Measurements from ENCODE around the gene CPOX.

CPOX gene

DNA sequence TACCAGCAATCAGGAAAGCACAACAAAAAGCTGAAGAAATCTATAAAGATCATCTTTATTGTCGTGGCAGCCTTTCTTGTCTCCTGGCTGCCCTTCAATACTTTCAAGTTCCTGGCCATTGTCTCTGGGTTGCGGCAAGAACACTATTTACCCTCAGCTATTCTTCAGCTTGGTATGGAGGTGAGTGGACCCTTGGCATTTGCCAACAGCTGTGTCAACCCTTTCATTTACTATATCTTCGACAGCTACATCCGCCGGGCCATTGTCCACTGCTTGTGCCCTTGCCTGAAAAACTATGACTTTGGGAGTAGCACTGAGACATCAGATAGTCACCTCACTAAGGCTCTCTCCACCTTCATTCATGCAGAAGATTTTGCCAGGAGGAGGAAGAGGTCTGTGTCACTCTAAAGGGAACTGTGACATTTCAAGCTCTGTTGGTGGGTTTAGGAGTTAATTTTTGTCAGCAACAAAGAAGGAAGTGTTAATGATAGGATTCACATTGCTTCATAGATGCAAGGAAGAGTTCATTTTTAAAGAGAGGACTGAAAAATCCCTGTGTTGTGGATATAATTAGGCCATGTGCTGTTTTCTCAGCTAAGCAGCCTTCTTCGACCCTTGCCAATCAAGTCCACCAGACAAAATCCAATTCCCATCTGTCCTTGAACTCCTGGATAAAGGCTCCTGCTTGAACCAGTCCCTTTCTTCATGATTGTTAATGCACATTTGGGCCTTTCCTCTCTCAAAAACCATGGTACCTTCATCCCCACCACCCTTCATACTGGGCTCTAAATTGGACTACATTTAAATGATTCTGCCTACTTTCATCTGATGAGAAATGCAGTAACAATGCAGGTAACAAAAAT lies 60.5 kb downstream of the CPOX start:
- no peak for DNase-seq

GRCh38 chr3:98532275-98532637 lies 61.2 kb downstream of the CPOX start:
- DNase-seq = no peak

DNA sequence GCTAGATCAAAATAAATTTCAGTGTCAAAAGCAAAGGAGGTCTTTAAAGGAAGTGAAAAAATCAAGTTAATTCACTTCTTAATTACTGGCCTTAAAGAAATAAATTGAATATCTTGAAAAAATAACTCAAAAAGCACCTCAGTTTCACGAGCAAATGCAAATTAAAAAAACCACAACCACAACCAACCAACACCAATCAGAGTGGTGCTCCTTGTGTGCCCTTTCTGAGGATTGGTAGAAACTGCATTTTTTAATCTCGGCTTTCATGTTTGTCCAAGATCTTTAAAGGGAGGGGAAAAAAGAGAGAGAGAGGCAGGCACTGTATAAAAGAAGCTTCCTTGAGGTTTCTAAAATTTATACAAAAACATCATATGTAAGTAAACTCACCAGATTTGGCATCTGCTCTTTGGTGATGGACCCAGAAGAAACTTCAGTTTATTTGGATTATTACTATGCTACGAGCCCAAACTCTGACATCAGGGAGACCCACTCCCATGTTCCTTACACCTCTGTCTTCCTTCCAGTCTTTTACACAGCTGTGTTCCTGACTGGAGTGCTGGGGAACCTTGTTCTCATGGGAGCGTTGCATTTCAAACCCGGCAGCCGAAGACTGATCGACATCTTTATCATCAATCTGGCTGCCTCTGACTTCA lies 61.7 kb downstream of the CPOX start, which contains the start of gene GPR15:
GPR15 (plus strand) TSS at position 357 of the 653 bp plus-strand sequence; CDS start at position 413, 56 bp downstream.
- DNase-seq = no peak

DNA sequence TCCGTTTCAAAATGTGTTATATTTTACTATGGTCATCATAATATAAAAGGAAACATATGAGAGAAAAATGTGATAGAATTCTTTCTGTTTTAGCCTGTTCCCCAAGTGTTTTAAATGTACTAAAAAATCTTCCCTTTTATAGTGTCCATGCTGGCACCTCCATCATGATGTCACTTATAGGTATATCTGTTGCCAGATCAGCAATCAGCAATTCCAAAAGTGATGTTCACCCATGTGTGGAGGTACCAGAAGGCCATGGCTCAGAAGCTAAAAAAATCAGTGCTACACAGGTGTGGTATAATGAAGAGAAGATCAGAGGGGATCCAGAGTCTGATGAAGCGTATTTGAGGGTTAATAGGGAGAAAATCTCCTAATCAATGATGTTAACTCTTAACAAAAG lies 62.7 kb downstream of the CPOX start:
- no peak for DNase-seq

- no peak for DNase-seq
These were observed 63.5 kb downstream of the CPOX start for GRCh38 chr3:98529856-98530459.
